HG02981 (cell line): ENCODE results near the gene GOLGA6L9.
"Not testable (repeated sequence)": the region's sequence is repeated elsewhere in the genome, so short reads cannot be mapped to it uniquely, and the experiment has no call there.

ENCODE experiments used
- ATAC-seq: cut with Tn5 transposase; IDR thresholded peaks from one replicate; pipeline ENCODE4 v1.9.1; 2021; ENCODE audit warnings: mild to moderate bottlenecking, moderate library complexity; ENCODE audit not compliant: unreplicated experiment

Gene GOLGA6L9

DNA sequence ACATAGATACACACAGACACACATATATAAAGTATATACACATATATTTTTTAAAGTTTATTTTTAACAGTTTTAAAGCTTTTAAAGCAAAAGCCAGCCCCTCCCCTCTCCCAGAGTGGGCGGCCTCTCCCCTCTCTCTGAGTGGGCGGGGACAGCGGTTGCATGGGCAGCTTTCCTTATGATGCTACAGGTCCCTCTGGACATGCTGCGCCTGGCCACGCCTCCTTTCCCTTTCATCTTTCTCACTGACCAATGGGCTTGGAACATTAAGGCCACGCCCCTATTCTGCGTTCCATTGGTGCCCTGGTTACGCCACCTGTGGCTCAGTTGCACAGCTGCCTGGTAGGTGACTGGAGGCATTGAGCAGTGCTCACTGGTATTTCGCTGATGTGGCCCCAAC, at the start of gene GOLGA6L9:
Gene GOLGA6L9, plus strand, starts transcription at position 124 of the 400 bp plus-strand sequence. Its CDS starts 264 bp downstream, at position 388.
- ATAC-seq = not testable (repeated sequence)

DNA sequence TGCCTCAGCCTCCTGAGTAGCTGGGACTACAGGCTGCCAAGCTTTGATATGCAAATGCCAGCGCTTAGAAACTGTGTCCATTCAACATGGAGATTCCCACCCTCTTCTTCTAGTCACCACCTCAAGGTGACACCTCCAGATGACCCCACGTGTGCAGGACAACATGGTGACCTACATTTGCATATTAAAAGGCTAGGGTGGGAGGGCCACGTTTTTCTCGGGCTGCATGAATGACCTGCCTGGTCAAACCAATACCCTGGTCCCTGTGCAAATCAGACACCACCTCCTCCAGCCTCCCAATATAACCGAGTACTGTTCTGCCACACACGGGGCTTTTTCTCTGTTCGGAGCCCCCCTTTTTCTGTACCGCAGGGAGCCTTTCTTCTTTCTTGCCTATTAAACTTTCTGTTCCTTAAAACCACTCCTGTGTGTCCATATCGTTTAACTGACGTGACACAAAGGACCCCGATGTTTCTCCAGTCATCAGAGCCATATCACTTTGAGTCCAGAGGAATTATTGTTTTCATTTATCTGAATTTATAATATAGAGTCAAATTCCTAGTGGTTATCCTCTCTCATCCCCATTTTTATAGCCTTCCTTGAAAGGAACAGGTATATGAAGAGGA, 48.2 kb upstream of the GOLGA6L9 start:
- ATAC-seq = not testable (repeated sequence)

DNA sequence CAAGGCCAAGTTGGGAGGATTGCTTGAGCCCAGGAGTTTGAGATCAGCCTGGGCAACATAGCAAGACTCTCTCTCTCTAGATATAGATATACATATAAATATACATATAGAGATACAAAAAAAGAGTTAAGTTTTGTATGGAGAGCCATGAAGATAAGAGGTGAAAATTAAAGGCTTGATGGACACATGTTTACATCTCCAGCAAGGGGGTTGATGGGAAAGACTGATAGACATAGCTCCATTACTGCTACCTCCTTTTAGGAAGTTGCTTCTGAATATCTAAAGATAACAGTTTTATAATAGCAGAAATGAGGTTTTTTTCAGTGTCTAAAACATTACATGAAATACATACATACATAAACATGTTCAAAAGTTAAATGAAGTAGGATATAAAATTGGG, 42.4 kb upstream of the GOLGA6L9 start:
- not testable (repeated sequence) for ATAC-seq

- ATAC-seq = not testable (repeated sequence)
These were observed 39.5 kb upstream of the GOLGA6L9 start for GRCh38 chr15:82390152-82390551.

GRCh38 chr15:82392077-82392476, 37.5 kb upstream of the GOLGA6L9 start:
- not testable (repeated sequence) for ATAC-seq

GRCh38 chr15:82393671-82394070, 35.9 kb upstream of the GOLGA6L9 start:
- no peak for ATAC-seq

- not testable (repeated sequence) for ATAC-seq
These were observed 33.8 kb upstream of the GOLGA6L9 start for GRCh38 chr15:82395788-82396187.

- no peak for ATAC-seq
These were observed 31.8 kb upstream of the GOLGA6L9 start for GRCh38 chr15:82397817-82398216.

DNA sequence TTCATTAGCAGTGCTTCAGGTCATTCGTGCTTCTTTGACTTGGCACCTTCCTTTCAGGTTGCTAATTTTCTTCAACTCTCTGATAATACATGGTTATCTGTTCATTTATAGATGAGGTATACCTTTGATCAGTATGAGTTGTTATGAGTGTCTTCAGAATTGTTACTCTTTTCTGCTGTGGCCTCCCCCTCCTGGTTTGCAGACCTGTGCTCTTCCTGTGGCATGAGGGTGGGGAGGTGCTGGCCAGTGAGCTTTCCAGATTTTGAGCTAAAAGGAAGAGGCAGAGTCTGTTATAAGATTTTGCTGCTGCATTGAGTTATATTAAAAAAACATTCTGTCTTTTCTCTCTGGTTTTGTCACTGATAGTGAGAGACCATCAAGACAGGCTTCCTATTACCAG, 30.8 kb upstream of the GOLGA6L9 start:
- ATAC-seq = peak; percentile 22

DNA sequence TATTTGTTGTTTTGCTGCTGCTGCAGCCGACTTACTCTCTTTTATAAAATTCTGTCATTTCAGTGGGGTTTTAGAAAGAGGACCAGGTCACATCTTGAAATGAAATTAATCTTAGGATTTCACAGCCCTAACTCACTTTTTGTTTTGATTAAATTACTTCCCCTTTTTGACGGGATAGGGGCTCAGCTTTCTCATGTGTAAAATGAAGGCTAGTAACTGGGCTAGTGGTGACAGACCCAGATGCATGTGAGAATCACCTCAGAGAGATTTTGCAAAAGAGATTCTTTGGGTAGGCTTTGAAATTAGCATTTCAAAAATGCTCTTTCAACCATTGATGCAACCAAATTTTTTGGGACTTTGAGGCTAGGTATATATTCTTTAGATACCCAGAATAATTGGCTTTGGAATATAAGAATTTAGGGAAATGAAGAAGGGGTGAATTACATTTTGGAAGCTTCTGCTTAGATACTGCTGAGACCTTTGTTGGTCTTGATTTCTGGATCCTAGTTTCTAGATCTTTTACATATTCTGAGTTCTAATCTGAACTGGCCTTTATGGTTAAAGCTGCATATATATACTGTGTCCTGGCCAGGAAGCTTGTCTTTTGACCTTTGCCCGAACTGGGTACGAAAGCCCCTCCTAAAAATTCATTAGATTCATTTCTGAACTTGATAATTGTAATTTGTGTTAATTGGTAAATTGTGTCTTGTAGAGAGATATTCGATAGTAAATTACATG, 30.1 kb upstream of the GOLGA6L9 start:
- peak; percentile 91 for ATAC-seq

DNA sequence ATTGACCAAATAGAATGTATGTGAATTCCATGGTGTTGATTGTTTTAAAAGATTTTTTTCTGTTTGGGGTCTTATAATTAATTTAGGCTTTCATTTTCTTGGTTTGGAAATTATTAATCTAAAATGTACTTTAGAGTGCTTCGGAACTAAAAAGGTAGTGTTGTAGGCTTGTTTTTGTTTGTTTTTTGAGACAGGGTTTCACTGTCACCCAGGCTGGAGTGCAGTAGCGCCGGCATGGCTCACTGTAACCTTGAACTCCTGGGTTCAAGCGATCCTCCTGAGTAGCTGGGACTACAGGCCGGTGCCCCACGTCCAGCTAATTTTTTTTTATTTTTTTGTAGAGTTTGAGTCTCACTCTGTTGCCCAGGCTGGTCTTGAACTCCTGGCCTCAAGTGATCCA, 27.7 kb upstream of the GOLGA6L9 start:
- ATAC-seq = not testable (repeated sequence)

DNA sequence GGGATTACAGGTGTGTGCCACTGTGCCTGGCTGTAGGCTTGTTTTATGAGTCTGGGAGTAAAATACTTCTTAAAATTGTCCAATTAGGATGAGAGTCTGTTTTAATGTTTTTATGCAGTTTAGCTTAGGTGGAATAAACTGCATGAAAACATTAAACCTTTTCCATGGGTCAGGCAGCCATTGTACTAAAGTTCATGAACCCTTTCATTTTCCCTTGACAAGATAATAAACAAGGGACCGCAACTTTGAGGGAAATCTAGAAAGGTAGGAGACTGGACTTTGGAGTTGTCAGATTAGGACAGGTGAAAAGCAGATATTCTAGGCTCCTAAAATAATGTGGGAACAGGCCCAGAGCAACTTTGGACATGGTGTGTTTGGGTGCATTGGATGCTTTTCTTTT, 27.3 kb upstream of the GOLGA6L9 start:
- not testable (repeated sequence) for ATAC-seq

- ATAC-seq = not testable (repeated sequence)
These were observed 23.4 kb upstream of the GOLGA6L9 start for GRCh38 chr15:82406211-82406610.

- ATAC-seq = not testable (repeated sequence)
These were observed 19.3 kb upstream of the GOLGA6L9 start for GRCh38 chr15:82410306-82410705.

- not testable (repeated sequence) for ATAC-seq
These were observed 18.0 kb upstream of the GOLGA6L9 start for GRCh38 chr15:82411595-82411994.

DNA sequence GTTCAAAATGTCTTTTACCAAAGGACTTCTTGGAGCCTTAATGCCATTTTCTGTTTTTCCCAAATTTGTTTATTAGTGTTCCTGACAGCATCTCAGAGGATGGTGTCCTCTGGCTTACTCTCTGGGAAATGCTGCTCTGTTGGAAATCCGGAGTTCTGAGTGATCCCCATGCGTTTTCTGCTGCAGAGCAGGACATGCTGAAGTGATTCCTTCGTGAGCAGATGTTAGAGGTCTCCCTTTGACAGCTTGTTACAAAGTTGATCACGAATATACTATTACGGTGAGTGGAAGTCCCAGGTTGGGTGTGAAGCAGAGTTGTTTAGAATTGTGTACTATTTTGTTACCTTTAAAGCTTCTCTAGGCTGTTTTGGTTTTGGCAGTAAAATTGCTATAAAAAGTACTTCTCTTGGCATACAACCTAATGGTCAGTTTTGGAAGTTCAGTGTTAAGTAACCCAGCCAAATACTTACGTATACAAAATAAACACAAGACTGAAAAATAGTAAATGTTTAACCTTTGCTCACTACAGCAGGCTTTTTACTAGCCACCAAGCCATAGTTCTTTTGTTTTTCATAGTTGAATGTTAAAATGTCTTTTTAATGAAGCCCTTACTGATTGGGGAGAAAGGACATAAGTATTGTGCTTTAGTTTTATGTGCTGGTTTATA, 15.0 kb upstream of the GOLGA6L9 start:
- ATAC-seq = not testable (repeated sequence)

GRCh38 chr15:82420516-82420915, 9.1 kb upstream of the GOLGA6L9 start:
- ATAC-seq = not testable (repeated sequence)

GRCh38 chr15:82420966-82421365, 8.7 kb upstream of the GOLGA6L9 start:
- not testable (repeated sequence) for ATAC-seq

DNA sequence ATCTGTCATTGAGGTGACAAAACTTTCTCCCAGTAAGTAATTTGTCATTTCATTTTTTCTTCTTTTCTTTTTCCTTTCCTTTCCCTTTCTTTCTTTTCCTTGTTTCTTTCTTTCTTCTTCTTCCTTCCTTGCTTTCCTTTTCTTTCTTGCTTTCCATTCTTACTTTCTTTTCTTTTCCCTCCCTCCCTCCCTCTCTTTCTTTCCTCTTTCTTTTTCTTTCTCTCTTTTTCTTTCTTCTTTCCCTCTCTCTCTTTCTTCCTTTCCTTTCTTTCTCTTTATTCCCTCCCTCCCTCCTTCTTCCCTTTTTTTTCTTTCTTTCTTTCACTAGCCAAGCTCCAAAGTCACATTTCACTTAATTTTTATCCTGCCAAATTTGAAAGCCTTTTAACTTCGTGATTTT, 2.5 kb upstream of the GOLGA6L9 start:
- ATAC-seq = not testable (repeated sequence)

GRCh38 chr15:82445420-82445819, 15.8 kb downstream of the GOLGA6L9 start:
- ATAC-seq = not testable (repeated sequence)

- ATAC-seq = not testable (repeated sequence)
These were observed 27.7 kb downstream of the GOLGA6L9 start for GRCh38 chr15:82457336-82457735.

DNA sequence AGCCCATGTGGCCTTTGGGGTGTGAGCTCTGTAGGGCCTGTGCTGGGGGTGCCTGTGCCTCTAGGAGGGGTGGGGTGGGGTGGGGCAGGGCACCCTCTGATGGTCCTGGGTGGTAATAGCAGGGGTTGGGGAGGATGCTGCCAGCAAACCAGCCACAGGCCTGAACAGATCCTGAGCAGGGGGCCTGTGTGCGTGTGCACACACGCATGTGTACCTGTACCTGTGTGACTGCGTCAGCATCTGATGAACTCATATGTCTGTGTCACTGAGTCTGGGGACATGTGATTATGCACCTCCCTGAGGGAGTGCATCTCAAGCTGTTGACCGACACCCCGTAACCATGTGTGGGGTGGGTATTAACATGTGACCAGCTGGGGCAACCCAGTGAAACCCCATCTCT, 36.0 kb downstream of the GOLGA6L9 start:
- not testable (repeated sequence) for ATAC-seq
